HepG2 (cell line): ENCODE results near the gene CAVIN3. TPM values are rescaled to one million over a fixed set of nuclear protein-coding genes. Genes with fewer than 3 reads are reported as not detected.

Source experiments
- ATAC-seq: fragments of 200-7000 bp; cut with Tn5 transposase; 3 replicates; pipeline ENCODE4 v1.9.1; 2020; ENCODE audit warnings: mild to moderate bottlenecking, moderate library complexity
- BruUV-seq: library from RNA; stranded (reverse); fragments of 400-500 nt; replicated peaks from 2 replicates; lab custom pipeline; 2021; lab: Mats Ljungman, UMichigan
- CTCF ChIA-PET: fragments of 300-600 bp; formaldehyde crosslinking; extraction: SDS; loops from one replicate; lab custom pipeline; 2021; ENCODE audit warnings: low total read pairs, inconsistent platforms, low intra/inter-chr PET ratio; lab: Yijun Ruan, JAX
- POLR2A ChIA-PET: fragments of 350-600 bp; sonication (Branson Sonifier 250); formaldehyde crosslinking; loops from one replicate; lab custom pipeline; 2020; ENCODE audit warnings: antibody characterized with exemption, inconsistent platforms; lab: Yijun Ruan, JAX
- DNase-seq: peaks from one replicate; pipeline ENCODE4 v3.0.0-alpha.2; 2015; ENCODE audit warnings: low spot score
- FAIRE-seq: peaks from 3 replicates; lab custom pipeline; 2011; peaks lifted over from hg19 to GRCh38; lab: Jason Lieb, UNC
- H2AFZ ChIP-seq: one replicate; pipeline ENCODE4 v1.6.1; 2011; ENCODE audit warnings: low read length, inconsistent platforms
- H3K27ac ChIP-seq: fragments of 300-600 bp; 3 replicates; pipeline ENCODE4 v1.8.0; 2011; ENCODE audit warnings: mixed run types, mild to moderate bottlenecking, mixed read lengths, low read length, inconsistent platforms; ENCODE audit not compliant: insufficient read depth; ENCODE audit errors: extremely low read length
- H3K27me3 ChIP-seq, 2 experiments: fragments of 200-600 bp in 1 of 2; 2 replicates in 1 of 2; 3 replicates in 1 of 2; pipeline versions ENCODE4 v1.6.0 to v1.8.0; 2011; ENCODE audit warnings: low read length in 2 of 2, mild to moderate bottlenecking in 2 of 2, moderate library complexity in 2 of 2, inconsistent platforms in 1 of 2; ENCODE audit not compliant: insufficient read depth in 2 of 2, control insufficient read depth in 1 of 2
- H3K36me3 ChIP-seq, 2 experiments: fragments of 200-600 bp in 1 of 2; replicated peaks in 1 of 2; 2 replicates in 1 of 2; 3 replicates in 1 of 2; pipeline versions ENCODE4 v1.5.1 to v1.8.0; 2011; ENCODE audit warnings: low read length in 2 of 2, inconsistent platforms in 1 of 2; ENCODE audit not compliant: insufficient read depth in 2 of 2, control insufficient read depth in 1 of 2
- H3K4me1 ChIP-seq: 2 replicates; pipeline ENCODE4 v1.5.1; 2012; ENCODE audit warnings: low read length, inconsistent platforms; ENCODE audit not compliant: insufficient read depth
- H3K4me2 ChIP-seq: 2 replicates; pipeline ENCODE4 v1.6.0; 2011; ENCODE audit warnings: low read depth, low read length, inconsistent platforms
- H3K4me3 ChIP-seq, 3 experiments: fragments of 200-600 bp in 1 of 3; sonication (generic), shearing (Covaris generic) in 1 of 3; replicated peaks in 1 of 3; 2 replicates each; pipeline ENCODE4 v1.5.1; 2011 to 2016; ENCODE audit warnings: low read length in 3 of 3, inconsistent platforms in 2 of 3, low read depth in 2 of 3, mild to moderate bottlenecking in 2 of 3, control low read depth in 1 of 3, mixed read lengths in 1 of 3; ENCODE audit not compliant: insufficient read depth in 1 of 3
- H3K79me2 ChIP-seq: one replicate; pipeline ENCODE4 v1.6.1; 2011; ENCODE audit warnings: low read length, inconsistent platforms; ENCODE audit not compliant: insufficient read depth
- H3K9ac ChIP-seq: 2 replicates; pipeline ENCODE4 v1.6.0; 2011; ENCODE audit warnings: mild to moderate bottlenecking, low read depth, low read length, inconsistent platforms; ENCODE audit not compliant: insufficient read depth
- H3K9me3 ChIP-seq: 2 replicates; pipeline ENCODE4 v1.5.1; 2012; ENCODE audit warnings: mild to moderate bottlenecking, low read length
- H4K20me1 ChIP-seq: 2 replicates; pipeline ENCODE4 v1.6.0; 2011; ENCODE audit warnings: inconsistent platforms, mild to moderate bottlenecking, low read length, moderate library complexity; ENCODE audit not compliant: insufficient read depth
- EP300 ChIP-seq, 3 experiments: sonication (generic) in 1 of 3; formaldehyde crosslinking in 1 of 3; IDR thresholded peaks; 2 replicates each; pipeline versions ENCODE4 v1.5.1 to v1.6.1; 2011 to 2020; ENCODE audit warnings: low read depth in 2 of 3, low read length in 2 of 3, borderline replicate concordance in 1 of 3, improper control_type of control experiment in 1 of 3, mild to moderate bottlenecking in 1 of 3, missing genetic modification reagents in 1 of 3, moderate library complexity in 1 of 3
- GFI1 ChIP-seq: sonication (generic); formaldehyde crosslinking; IDR thresholded peaks from 2 replicates; pipeline ENCODE4 v1.5.0; 2020; ENCODE audit warnings: missing genetic modification reagents, mild to moderate bottlenecking, borderline replicate concordance
- GLMP ChIP-seq: sonication (generic); formaldehyde crosslinking; IDR thresholded peaks from 2 replicates; pipeline ENCODE4 v1.9.0; 2021; ENCODE audit warnings: missing genetic modification reagents, mild to moderate bottlenecking, borderline replicate concordance
- HOXA5 ChIP-seq: sonication (generic); formaldehyde crosslinking; IDR thresholded peaks from 2 replicates; pipeline ENCODE4 v1.4.0; 2020; ENCODE audit warnings: missing genetic modification reagents
- KDM1A ChIP-seq: IDR thresholded peaks from 2 replicates; pipeline ENCODE4 v1.6.1; 2016; ENCODE audit warnings: missing compliant biosample characterization
- REXO4 ChIP-seq: sonication (generic); formaldehyde crosslinking; IDR thresholded peaks from 2 replicates; pipeline ENCODE4 v1.8.0; 2022; ENCODE audit warnings: missing genetic modification reagents, mild to moderate bottlenecking, borderline replicate concordance
- ZFP90 ChIP-seq: sonication (generic); formaldehyde crosslinking; IDR thresholded peaks from 2 replicates; pipeline ENCODE4 v1.8.0; 2022; ENCODE audit warnings: missing genetic modification reagents, mild to moderate bottlenecking, inconsistent platforms, borderline replicate concordance
- ZGPAT ChIP-seq: IDR thresholded peaks from 2 replicates; pipeline ENCODE4 v1.6.1; 2016; ENCODE audit warnings: mild to moderate bottlenecking
- ZNF276 ChIP-seq: sonication (generic); formaldehyde crosslinking; IDR thresholded peaks from 2 replicates; pipeline ENCODE4 v1.4.0; 2020; ENCODE audit warnings: mild to moderate bottlenecking, low read depth, missing genetic modification reagents
- ZNF646 ChIP-seq: sonication (generic); formaldehyde crosslinking; IDR thresholded peaks from 2 replicates; pipeline ENCODE4 v1.9.0; 2021; ENCODE audit warnings: mild to moderate bottlenecking, missing genetic modification reagents
- WGBS: methylation state at CpG from one replicate; pipeline ENCODE4 v1.1.6; 2017; ENCODE audit warnings: low lambda C conversion rate; 5-methylcytosine and 5-hydroxymethylcytosine counted together
- in situ Hi-C: cut with HindIII; loops from 2 replicates; pipeline ENCODE4 v1.10.0; 2017; ENCODE audit warnings: low pct_unique_long_range_greater_than_20kb; ENCODE audit not compliant: extremely low pct_ligation_motif_present
- intact Hi-C: fragments of 100-400 bp; cut with micrococcal nuclease; formaldehyde crosslinking; loops from one replicate; pipeline ENCODE4 v1.10.0; 2022; ENCODE audit not compliant: unreplicated experiment
- polyA plus RNA-seq, 8 experiments: library from polyadenylated mRNA; depleted of rRNA in 3 of 8; stranded (reverse) in 7 of 8; unstranded in 1 of 8; fragments of >200 nt; fragmentation: Illumina TruSeq in 4 of 8; extraction: Trizol in 4 of 8; gene quantifications; 2 replicates each; pipeline versions ENCODE4 v1.2.1 to v1.2.3, GENCODE V29; 2011 to 2016; ENCODE audit warnings: low read depth in 4 of 8, missing spikeins in 1 of 8, mixed read lengths in 1 of 8; ENCODE audit not compliant: insufficient read depth in 1 of 8
- total RNA-seq, 5 experiments: library from RNA; depleted of rRNA; stranded (reverse); fragments of >200 nt; fragmentation: Illumina TruSeq; extraction: Trizol; gene quantifications; 2 replicates each; pipeline ENCODE4 v1.2.3, GENCODE V29; 2016; ENCODE audit warnings: low read depth in 1 of 5

Gene CAVIN3
- total and polyA plus RNA-seq, 2 of the 13 experiments (the other 11 are each of a cell fraction or from before 2014, with no cell fraction given) = not detected

GRCh38 chr11:6321961-6322362 is 1.7 kb upstream of the CAVIN3 start (continued):
- TF ChIP-seq ZNF646 (CRISPR knock-in tag) (no peak), HOXA5 (CRISPR knock-in tag) (no peak), REXO4 (CRISPR knock-in tag) (no peak), GFI1 (CRISPR knock-in tag) (no peak), ZFP90 (CRISPR knock-in tag) (no peak)

- WGBS = 46% methylated on average over 11 of the region's 12 CpGs
- no peak overlapping the region for H2AFZ ChIP-seq
- FAIRE-seq (no peak), ATAC-seq (no peak), DNase-seq (no peak)
- CTCF ChIA-PET = no interaction called here
- POLR2A ChIA-PET = no interaction called here
- H3K9ac ChIP-seq = no peak overlapping the region
- BruUV-seq = no TSS peak
- no peak overlapping the region for H3K4me3 ChIP-seq
- peaks cover 1 to 28% of the 10 kb centered on the region in 2 experiments; a peak in 3 of 5 replicates for H3K27me3 ChIP-seq
- H3K79me2 ChIP-seq = no peaks in the 10 kb centered on the region
- H3K9me3 ChIP-seq = no peaks in the 10 kb centered on the region
- H3K36me3 ChIP-seq = no peaks in the 10 kb centered on the region
- intact Hi-C loops (no loop called here), in situ Hi-C loops (no loop called here)
- no peak overlapping the region for H3K4me2 ChIP-seq
- H3K4me1 ChIP-seq = no peaks in the 10 kb centered on the region
- H4K20me1 ChIP-seq = no peaks in the 10 kb centered on the region
- no peak overlapping the region for H3K27ac ChIP-seq
- TF ChIP-seq ZNF276 = no peak
- TF ChIP-seq GLMP = no peak
- TF ChIP-seq KDM1A (CRISPR knock-in tag) = no peak
- no peak for TF ChIP-seq EP300 (IDR thresholded peaks at IDR 0.05; ENCODE audit: low read depth in 2 of 2, low read length in 2 of 2)
- TF ChIP-seq EP300 (CRISPR knock-in tag; IDR thresholded peaks at IDR 0.05; ENCODE audit: borderline replicate concordance) = no peak
- no peak for TF ChIP-seq ZGPAT (CRISPR knock-in tag)
Observed at GRCh38 chr11:6321356-6321755, 1.1 kb upstream of the CAVIN3 start.
